NCI-H1105 (cell line): Measurements from ENCODE around the gene LIMCH1.
"Not testable (repeated sequence)": the region's sequence is repeated elsewhere in the genome, so short reads cannot be mapped to it uniquely, and the experiment has no call there.

Source experiments
- DNase-seq: peaks from one replicate; lab custom pipeline; 2025; lab: John Stamatoyannopoulos, UW

The LIMCH1 gene

DNA sequence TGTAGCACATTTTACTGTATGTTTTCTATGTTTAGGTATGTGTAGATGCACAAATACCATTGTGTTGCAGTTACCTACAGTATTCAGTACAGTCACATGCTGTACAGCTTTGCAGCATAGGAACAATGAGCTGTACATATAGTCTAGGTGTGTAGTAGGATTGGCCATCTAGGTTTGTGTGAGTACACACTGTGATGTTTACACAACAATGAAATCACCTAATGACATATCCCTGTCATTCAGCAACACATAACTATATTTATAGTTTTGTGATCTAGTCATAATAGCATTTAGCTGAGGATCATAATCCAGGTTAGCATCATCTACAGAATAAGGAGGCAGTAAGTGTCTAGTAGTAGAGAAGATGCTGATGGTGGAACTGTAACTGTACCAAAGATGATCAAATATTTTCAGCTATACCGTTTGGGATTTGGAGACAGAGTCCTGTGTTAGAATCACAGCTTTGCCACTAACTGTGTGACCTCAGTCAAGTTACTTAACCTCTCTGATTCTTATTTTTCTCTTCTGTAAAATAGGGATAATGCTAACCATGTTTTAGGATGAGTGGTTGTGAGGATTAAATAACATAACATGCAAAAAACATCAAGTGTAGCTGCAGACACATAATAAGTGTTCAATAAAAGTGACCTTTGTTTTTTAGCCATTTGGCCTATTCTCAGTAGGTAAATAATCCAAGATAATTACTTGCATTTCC lies 73.3 kb downstream of the LIMCH1 start:
- DNase-seq, result no peak

GRCh38 chr4:41611881-41612871 lies 74.2 kb downstream of the LIMCH1 start:
- DNase-seq, result no peak

- no peak for DNase-seq
Measured at GRCh38 chr4:41613386-41613785, 75.4 kb downstream of the LIMCH1 start.

GRCh38 chr4:41613821-41614220 lies 75.9 kb downstream of the LIMCH1 start:
- DNase-seq, result no peak

GRCh38 chr4:41614519-41614918 lies 76.6 kb downstream of the LIMCH1 start:
- no peak for DNase-seq

- DNase-seq, result no peak
Measured at GRCh38 chr4:41619161-41619560, 81.2 kb downstream of the LIMCH1 start.

DNA sequence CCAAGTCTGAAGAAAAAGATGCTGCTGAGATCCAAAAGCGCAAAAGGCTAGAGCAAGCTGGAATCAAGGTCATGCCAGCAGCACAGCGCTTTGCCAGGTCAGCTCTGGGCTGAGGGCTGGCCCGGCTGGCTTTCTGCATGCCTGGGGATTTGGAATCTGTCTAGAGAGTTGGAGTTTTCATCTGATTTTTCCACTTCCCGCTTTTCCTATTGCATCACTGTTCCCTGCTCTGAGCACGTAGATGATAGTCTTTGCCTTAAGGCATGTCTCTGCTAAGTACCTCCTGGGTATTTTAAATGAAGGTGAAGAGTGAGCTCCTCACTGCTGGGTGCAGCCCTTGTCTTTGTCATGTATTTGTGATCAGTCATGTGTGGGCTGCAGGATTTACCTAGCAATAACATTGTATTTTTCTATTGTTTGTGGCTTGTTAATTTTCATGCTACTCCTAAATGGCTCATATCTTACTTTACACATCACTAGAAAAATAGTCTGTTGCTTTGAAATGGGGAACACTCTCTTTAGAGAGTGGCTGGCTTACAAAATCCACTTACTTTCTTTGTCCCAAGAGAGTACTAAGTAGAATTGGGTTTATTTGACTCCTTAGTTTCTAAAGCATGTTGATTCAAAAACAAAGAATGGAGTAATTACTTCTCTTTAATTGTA lies 82.8 kb downstream of the LIMCH1 start:
- no peak for DNase-seq

DNA sequence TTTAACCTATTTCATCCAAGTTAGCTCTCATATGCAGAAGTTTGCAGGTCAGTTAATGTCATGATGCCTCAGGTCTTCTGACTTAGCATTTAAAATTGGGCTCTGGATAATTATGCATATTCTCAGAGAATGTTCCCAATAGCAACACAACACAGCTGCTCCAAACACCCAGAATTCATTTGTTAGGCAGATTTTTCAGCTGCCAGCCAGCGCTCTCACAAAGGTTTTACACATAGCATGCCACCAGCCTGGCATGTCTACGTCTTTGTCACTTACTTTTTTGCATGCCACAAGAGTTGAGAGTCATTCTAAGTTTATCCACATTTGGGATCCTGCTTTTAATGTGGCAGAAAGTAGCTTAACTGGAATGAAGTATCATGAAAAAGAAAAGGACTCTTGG lies 84.8 kb downstream of the LIMCH1 start:
- DNase-seq, result no peak

- no peak for DNase-seq
Measured at GRCh38 chr4:41624765-41625164, 86.8 kb downstream of the LIMCH1 start.

- DNase-seq, result no peak
Measured at GRCh38 chr4:41625531-41625930, 87.6 kb downstream of the LIMCH1 start.

DNA sequence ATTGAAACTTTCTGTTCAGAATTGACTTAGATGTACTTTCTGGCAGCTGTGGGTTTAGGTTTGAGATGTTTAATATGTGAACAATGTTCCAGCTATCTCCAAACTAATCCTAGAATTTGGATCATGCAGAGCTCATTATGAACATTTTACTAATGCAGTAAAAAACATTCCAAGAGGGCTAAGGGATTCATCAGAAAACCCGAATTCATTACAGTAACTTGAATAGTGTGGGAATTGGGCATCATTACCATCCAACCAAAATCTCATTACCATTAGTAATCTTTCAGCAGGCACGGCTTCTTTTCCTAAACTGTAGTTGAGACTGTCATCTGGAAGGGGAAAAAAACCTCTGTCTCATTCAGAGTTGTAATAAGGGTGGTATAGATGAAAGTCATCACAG lies 91.0 kb downstream of the LIMCH1 start:
- no peak for DNase-seq

DNA sequence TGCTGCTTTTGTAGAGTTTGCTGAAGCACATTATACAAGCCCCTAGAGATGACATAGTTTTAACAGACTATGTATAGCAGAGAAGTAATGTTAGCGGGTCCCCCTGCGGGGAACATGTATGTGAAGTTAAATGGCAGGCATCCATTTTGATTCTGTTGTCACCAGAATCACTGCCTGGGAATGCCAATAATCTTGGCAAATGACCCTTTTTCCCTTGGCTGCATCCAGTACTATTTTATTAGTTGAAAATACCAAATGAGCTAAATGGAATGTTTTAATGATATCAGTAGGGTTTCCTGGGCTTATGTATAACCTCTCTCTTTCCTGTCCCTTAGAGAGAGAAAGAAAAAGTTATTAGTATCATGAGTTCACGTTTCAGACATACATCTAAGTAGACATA lies 93.6 kb downstream of the LIMCH1 start:
- DNase-seq, result no peak

GRCh38 chr4:41632481-41633073 lies 94.6 kb downstream of the LIMCH1 start:
- no peak for DNase-seq

DNA sequence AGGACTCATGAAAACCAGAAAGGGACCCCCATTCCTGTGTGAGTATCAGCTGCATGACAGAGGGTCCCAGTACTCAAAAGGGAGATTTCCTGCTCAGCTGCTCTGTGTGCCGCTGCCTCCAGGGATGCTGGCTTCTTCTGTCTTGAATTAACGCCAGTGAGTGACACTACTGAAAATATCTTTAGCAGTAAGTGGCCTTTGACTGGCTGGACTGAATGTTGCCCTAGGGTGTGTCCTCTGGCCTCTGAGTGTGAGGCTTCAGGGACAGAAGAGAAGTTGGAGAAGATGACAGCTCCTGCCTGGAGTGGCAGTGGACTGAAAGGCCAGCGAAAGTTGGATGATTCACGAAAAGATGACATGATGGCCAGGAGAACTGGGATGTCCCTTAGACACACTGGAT lies 95.4 kb downstream of the LIMCH1 start:
- no peak for DNase-seq

- DNase-seq, result no peak
Measured at GRCh38 chr4:41635441-41635840, 97.5 kb downstream of the LIMCH1 start.

DNA sequence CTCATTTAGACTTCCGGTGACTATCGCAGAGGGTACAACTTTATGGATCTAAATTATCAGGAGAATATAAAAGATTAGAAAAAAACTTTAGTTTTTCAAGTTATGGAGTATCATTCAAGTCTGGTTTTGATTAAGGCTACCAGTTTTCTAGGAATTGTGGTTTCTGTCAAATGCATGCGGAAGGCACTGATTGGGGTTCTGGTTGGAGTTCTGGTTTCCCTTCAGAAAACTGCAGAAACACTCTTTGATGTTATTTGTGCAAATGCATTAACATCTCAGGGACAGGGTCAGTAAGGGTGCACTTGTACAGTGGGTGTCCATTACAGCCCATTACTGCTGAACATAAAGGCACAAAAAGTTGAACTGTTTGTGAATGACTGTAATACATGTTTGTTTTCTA lies 100.2 kb downstream of the LIMCH1 start:
- DNase-seq, result no peak

- DNase-seq, result no peak
Measured at GRCh38 chr4:41638866-41639265, 100.9 kb downstream of the LIMCH1 start.

DNA sequence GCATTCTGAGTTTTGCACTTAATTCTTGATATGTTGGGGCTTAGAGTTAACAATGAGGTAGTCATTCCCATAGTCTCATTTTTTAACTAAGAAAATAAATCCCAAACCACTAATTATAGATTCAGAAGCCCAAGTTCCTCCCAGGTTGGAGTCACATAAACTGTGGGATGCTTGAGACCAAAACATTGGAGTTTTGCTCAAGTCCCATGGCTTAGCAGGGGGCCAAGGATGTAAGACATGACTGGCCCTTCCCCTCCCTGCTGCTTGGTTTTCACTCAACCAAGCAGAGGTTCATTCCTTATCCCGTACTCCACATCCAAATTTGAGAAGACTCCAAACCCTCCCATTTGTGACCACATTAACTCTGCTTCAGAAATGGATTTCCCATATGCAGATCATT lies 101.3 kb downstream of the LIMCH1 start:
- no peak for DNase-seq

DNA sequence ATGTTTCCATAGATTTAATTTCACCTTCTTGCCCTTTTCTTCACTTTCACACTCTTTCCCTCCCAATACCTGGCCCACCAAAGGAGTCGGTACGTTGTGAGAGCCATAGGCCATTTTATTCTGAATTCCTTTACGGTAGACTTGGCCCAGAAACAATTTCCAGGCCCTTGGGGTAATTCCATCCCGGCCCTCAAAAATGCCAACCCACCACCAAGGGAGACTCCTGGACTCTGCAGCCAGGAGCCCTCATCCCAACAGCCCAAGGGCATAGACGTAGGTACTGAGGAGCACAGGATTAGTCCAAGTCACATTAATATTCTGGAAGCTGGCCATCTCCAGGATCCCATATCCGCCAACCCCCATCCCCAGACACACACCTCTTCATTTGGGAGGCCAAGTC lies 102.9 kb downstream of the LIMCH1 start:
- no peak for DNase-seq

DNA sequence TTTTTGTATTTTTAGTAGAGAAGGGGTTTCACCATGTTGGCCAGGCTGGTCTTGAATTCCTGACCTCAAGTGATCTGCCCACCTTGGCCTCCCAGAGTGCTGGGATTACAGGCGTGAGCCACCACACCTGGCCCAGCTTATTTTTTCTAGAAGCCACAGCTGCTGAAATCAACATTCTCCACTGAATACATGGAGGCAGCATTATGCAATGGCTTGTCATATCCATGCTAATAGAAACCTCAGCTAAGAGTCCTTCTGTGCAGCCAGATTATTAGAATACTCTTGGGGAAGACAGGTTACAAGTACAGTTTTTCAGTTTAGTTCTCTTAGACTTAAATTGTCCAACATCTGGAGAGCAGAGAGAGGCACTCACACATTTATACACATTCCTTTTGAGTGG lies 104.8 kb downstream of the LIMCH1 start:
- not testable (repeated sequence) for DNase-seq

DNA sequence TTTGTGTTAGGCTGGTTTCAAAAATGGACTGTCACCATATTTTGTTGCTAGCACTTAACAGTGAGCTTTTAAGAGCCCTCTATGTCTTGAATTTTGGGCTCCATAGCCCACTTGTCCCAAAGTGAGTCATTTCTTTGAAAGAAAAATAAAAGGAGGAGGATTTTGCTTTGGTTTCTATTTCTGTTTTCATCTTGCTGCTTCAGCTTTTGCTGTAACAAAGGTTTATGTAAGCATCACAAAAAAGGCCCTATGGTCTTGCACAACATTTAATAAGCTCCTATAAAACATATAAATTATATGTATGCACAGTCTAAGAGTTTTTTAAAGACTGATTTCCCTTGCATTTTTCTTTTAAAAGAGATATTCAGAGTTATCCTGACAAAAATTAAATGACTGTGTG lies 105.4 kb downstream of the LIMCH1 start:
- no peak for DNase-seq

DNA sequence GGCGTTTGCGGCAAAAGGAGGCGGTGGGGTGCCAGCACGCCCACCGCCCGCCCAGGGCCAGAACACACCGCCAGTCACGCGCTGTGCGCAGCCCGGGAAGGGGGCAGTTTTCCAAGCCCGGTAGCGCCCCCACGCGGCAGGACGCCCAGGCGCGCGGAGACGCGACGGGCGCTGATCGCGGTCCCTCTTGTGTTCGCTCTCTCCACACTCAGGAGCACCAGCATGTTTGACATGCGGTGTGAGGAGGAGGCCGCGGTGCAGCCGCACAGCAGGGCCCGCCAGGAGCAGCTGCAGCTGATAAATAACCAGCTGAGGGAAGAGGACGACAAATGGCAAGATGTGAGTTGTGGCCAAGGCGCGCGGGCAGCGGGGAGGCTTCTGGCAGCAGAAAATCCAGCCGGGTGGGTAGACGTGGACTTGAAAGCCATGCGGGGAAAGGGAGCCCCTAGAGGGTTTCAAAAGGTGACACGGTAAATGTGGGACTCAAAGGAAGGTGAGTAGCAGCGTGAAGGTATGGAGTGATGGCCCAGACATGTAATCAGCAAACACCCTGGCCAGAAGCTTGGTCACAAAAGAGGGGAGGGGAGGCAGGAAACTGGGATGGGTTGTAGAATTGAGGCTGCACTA lies 106.4 kb downstream of the LIMCH1 start:
- no peak for DNase-seq
